ENCODE measurements around the gene SNUPN. TPM values are rescaled to one million over a fixed set of nuclear protein-coding genes. Genes with fewer than 3 reads are reported as not detected.
A peak's percentile ranks its signal among the peaks of the same experiment; 100 is the strongest.

Gene SNUPN
- total and polyA plus RNA-seq, 10 of the 15 experiments (the other 5 are each of a cell fraction or from before 2014, with no cell fraction given), result 19.0 to 50.3 (median 32.5) TPM

GRCh38 chr15:75578173-75578947 lies 47.2 kb downstream of the SNUPN start (continued):
- TF ChIP-seq KLF5 (IDR thresholded peaks at IDR 0.05; ENCODE audit: partially characterized antibody) (no peak), REST (IDR thresholded peaks at IDR 0.05; ENCODE audit: low read depth, low read length) (no peak), NFYA (IDR thresholded peaks at IDR 0.05; ENCODE audit: borderline replicate concordance, low read depth, low read length) (no peak), NFIC (IDR thresholded peaks at IDR 0.05; ENCODE audit: low read depth, low read length) (no peak), PAX8 (IDR thresholded peaks at IDR 0.05) (no peak), EP300 (IDR thresholded peaks at IDR 0.05; ENCODE audit: borderline replicate concordance in 1 of 2, control insufficient read depth in 1 of 2, low read depth in 2 of 2, low read length in 2 of 2) (no peak), CREB1 (IDR thresholded peaks at IDR 0.05; ENCODE audit: low read depth) (no peak), SIN3A (IDR thresholded peaks at IDR 0.05; ENCODE audit: low read depth, low read length) (no peak), KDM1A (IDR thresholded peaks at IDR 0.05; ENCODE audit: borderline replicate concordance) (no peak), TCF7 (IDR thresholded peaks at IDR 0.05; ENCODE audit: borderline replicate concordance) (no peak), RFX5 (IDR thresholded peaks at IDR 0.05; ENCODE audit: low read depth, low read length) (no peak), CBX3 (IDR thresholded peaks at IDR 0.05; ENCODE audit: borderline replicate concordance, low read depth) (no peak), TARDBP (IDR thresholded peaks at IDR 0.05; ENCODE audit: borderline replicate concordance) (no peak), FOS (IDR thresholded peaks at IDR 0.05; ENCODE audit: borderline replicate concordance, extremely low read depth, insufficient read length) (no peak), NR2C2 (IDR thresholded peaks at IDR 0.05; ENCODE audit: borderline replicate concordance, control insufficient read depth, insufficient read length, low read depth) (no peak)
- TF ChIP-seq, protein P1, sequence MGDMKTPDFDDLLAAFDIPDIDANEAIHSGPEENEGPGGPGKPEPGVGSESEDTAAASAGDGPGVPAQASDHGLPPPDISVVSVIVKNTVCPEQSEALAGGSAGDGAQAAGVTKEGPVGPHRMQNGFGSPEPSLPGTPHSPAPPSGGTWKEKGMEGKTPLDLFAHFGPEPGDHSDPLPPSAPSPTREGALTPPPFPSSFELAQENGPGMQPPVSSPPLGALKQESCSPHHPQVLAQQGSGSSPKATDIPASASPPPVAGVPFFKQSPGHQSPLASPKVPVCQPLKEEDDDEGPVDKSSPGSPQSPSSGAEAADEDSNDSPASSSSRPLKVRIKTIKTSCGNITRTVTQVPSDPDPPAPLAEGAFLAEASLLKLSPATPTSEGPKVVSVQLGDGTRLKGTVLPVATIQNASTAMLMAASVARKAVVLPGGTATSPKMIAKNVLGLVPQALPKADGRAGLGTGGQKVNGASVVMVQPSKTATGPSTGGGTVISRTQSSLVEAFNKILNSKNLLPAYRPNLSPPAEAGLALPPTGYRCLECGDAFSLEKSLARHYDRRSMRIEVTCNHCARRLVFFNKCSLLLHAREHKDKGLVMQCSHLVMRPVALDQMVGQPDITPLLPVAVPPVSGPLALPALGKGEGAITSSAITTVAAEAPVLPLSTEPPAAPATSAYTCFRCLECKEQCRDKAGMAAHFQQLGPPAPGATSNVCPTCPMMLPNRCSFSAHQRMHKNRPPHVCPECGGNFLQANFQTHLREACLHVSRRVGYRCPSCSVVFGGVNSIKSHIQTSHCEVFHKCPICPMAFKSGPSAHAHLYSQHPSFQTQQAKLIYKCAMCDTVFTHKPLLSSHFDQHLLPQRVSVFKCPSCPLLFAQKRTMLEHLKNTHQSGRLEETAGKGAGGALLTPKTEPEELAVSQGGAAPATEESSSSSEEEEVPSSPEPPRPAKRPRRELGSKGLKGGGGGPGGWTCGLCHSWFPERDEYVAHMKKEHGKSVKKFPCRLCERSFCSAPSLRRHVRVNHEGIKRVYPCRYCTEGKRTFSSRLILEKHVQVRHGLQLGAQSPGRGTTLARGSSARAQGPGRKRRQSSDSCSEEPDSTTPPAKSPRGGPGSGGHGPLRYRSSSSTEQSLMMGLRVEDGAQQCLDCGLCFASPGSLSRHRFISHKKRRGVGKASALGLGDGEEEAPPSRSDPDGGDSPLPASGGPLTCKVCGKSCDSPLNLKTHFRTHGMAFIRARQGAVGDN (IDR thresholded peaks at IDR 0.05), result 0 out of 2 replicates have a peak, but pooled peaks have one; percentile 27
- TF ChIP-seq, protein P2, sequence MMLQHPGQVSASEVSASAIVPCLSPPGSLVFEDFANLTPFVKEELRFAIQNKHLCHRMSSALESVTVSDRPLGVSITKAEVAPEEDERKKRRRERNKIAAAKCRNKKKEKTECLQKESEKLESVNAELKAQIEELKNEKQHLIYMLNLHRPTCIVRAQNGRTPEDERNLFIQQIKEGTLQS (IDR thresholded peaks at IDR 0.05; ENCODE audit: borderline replicate concordance, extremely low read depth, low read depth, low read length), result no peak
- TF ChIP-seq, protein P3, sequence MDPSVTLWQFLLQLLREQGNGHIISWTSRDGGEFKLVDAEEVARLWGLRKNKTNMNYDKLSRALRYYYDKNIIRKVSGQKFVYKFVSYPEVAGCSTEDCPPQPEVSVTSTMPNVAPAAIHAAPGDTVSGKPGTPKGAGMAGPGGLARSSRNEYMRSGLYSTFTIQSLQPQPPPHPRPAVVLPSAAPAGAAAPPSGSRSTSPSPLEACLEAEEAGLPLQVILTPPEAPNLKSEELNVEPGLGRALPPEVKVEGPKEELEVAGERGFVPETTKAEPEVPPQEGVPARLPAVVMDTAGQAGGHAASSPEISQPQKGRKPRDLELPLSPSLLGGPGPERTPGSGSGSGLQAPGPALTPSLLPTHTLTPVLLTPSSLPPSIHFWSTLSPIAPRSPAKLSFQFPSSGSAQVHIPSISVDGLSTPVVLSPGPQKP (IDR thresholded peaks at IDR 0.05; ENCODE audit: low read depth, low read length), result no peak
